ENCODE results near the gene PRKAG2. TPM values are rescaled to one million over a fixed set of nuclear protein-coding genes. Genes with fewer than 3 reads are reported as not detected.
"Not testable (repeated sequence)": the region's sequence is repeated elsewhere in the genome, so short reads cannot be mapped to it uniquely, and the experiment has no call there.

Gene PRKAG2
- total RNA-seq, 1 donor from 2014 or later, result 15.2 TPM

- DNase-seq, result peak; percentile 16
These were observed 286.7 kb downstream of the PRKAG2 start for GRCh38 chr7:151590071-151590849.

GRCh38 chr7:151588982-151589381 lies 287.9 kb downstream of the PRKAG2 start:
- no peak for DNase-seq

- no peak for DNase-seq
These were observed 290.2 kb downstream of the PRKAG2 start for GRCh38 chr7:151586531-151587260.

- DNase-seq, result no peak
These were observed 291.0 kb downstream of the PRKAG2 start for GRCh38 chr7:151585744-151586393.

GRCh38 chr7:151581741-151582140 lies 295.2 kb downstream of the PRKAG2 start:
- no peak for DNase-seq

- no peak for DNase-seq
These were observed 297.3 kb downstream of the PRKAG2 start for GRCh38 chr7:151579644-151580043.

- DNase-seq, result no peak
These were observed 301.5 kb downstream of the PRKAG2 start for GRCh38 chr7:151575410-151575809.

GRCh38 chr7:151573046-151573445 lies 303.9 kb downstream of the PRKAG2 start:
- DNase-seq, result not testable (repeated sequence)

GRCh38 chr7:151572136-151572535 lies 304.8 kb downstream of the PRKAG2 start:
- DNase-seq, result no peak

GRCh38 chr7:151571471-151571870 lies 305.4 kb downstream of the PRKAG2 start:
- no peak for DNase-seq

- peak; percentile 41 for DNase-seq
These were observed 306.5 kb downstream of the PRKAG2 start for GRCh38 chr7:151570366-151570915.

- no peak for DNase-seq
These were observed 307.7 kb downstream of the PRKAG2 start for GRCh38 chr7:151568956-151569940.

- peak; percentile 67 for DNase-seq
These were observed 310.0 kb downstream of the PRKAG2 start for GRCh38 chr7:151566897-151567320.

- DNase-seq, result no peak
These were observed 311.4 kb downstream of the PRKAG2 start for GRCh38 chr7:151565541-151565940.

GRCh38 chr7:151560243-151560642 lies 316.7 kb downstream of the PRKAG2 start:
- no peak for DNase-seq

GRCh38 chr7:151559557-151560183 lies 317.2 kb downstream of the PRKAG2 start:
- no peak for DNase-seq

- DNase-seq, result peak; percentile 73
These were observed 318.3 kb downstream of the PRKAG2 start for GRCh38 chr7:151558575-151558974.

- no peak for DNase-seq
These were observed 320.3 kb downstream of the PRKAG2 start for GRCh38 chr7:151556592-151556991.

- DNase-seq, result no peak
These were observed 323.6 kb downstream of the PRKAG2 start for GRCh38 chr7:151553356-151553755.

GRCh38 chr7:151552352-151553028 lies 324.4 kb downstream of the PRKAG2 start:
- DNase-seq, result no peak
